HG03139 (cell line): ENCODE measurements around the gene COL6A3.

Experiments used
- ATAC-seq: cut with Tn5 transposase; IDR thresholded peaks from one replicate; pipeline ENCODE4 v1.9.1; 2021; ENCODE audit not compliant: unreplicated experiment

Gene COL6A3

DNA sequence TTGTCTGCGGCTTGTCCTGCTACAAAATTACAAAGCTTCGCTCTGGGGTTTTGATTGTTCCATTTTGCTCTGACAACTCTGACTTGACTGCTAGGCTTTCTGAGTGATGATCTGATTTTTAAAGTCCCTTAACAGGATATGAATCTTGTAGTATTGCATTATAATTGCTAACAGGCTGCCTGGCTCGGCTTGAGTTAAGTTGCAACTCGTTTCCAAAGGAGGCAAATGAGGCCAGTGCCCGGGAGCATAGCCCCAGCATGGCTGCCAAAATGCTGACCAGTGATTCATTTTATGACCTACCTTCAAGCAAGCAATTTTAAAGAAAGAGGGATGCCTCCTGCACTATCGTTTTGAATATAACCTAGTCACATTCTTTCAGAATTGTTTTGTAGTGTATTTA lies 135.4 kb downstream of the COL6A3 start:
- no peak for ATAC-seq

DNA sequence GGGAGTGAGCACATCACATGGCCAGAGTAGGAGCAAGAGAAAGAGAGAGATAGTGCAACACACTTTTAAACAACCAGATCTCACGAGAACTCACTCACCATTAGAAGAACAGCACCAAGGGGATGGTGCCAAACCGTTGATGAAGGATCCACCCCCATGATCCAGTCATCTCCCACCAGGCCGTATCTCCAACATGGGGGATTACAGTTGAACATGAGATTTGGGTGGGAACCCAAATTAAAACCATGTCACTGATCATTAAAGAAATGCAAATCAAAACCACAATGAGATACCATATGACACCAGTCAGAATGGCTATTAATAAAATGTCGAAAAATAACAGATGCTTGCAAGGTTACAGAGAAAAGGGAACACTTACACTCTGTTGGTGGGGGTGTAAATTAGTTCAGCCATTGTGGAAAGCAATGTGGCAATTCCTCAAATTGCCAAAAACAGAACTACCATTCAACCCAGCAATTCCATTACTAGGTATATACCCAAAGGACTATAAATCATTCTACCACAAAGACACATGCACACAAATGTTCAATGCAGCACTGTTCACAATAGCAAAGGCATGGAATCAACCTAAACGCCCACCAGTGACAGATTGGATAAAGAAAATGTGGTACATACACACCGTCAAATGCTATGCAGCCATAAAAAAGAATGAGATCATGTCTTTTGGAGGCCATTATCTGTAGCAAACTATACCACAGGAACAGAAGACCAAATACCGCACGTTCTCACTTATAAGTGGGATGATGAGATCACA lies 137.1 kb downstream of the COL6A3 start:
- ATAC-seq: no peak
